Measurements from ENCODE around the gene PTOV1.

Gene PTOV1

GRCh38 chr19:49892716-49893115, 41.8 kb downstream of the PTOV1 start:
- H3K4me3 ChIP-seq (ENCODE audit: low read depth, low read length) = no peak overlapping the region
- no peak for TF ChIP-seq CTCF (IDR thresholded peaks at IDR 0.05; ENCODE audit: borderline replicate concordance, insufficient read depth, low read depth, low read length)

- TF ChIP-seq CTCF (IDR thresholded peaks at IDR 0.05; ENCODE audit: borderline replicate concordance, insufficient read depth, low read depth, low read length) = no peak
- H3K4me3 ChIP-seq (ENCODE audit: low read depth, low read length) = no peak overlapping the region
Observed at GRCh38 chr19:49894011-49894664, 43.2 kb downstream of the PTOV1 start.

GRCh38 chr19:49894879-49895565, 44.1 kb downstream of the PTOV1 start:
- H3K4me3 ChIP-seq (ENCODE audit: low read depth, low read length) = peak overlapping the region; percentile 76
- TF ChIP-seq CTCF (IDR thresholded peaks at IDR 0.05; ENCODE audit: borderline replicate concordance, insufficient read depth, low read depth, low read length) = no peak

- peak overlapping the region; percentile 76 for H3K4me3 ChIP-seq (ENCODE audit: low read depth, low read length)
Observed at GRCh38 chr19:49895566-49896297, 44.8 kb downstream of the PTOV1 start.

GRCh38 chr19:49896863-49897621, 46.1 kb downstream of the PTOV1 start, which contains the start of gene IL4I1:
Gene IL4I1, minus strand, starts transcription at chr19:49896887. Its CDS starts 727 bp downstream, at chr19:49896160.
- H3K4me3 ChIP-seq (ENCODE audit: low read depth, low read length) = peak within 1 kb of the TSS; percentile 76
- no peak for TF ChIP-seq CTCF (IDR thresholded peaks at IDR 0.05; ENCODE audit: borderline replicate concordance, insufficient read depth, low read depth, low read length)

More at GRCh38 chr19:49895566-49896297, 44.8 kb downstream of the PTOV1 start:
- TF ChIP-seq CTCF (IDR thresholded peaks at IDR 0.05; ENCODE audit: borderline replicate concordance, insufficient read depth, low read depth, low read length) = no peak

- no peak for TF ChIP-seq CTCF (IDR thresholded peaks at IDR 0.05; ENCODE audit: borderline replicate concordance, insufficient read depth, low read depth, low read length)
Observed at GRCh38 chr19:49904136-49904535, 53.2 kb downstream of the PTOV1 start.

More at GRCh38 chr19:49904136-49904535, 53.2 kb downstream of the PTOV1 start:
- H3K4me3 ChIP-seq (ENCODE audit: low read depth, low read length) = no peak overlapping the region

Data from GM12875 (cell line).